Activated CD4-positive, alpha-beta T cell treated with anti-CD3 and anti-CD28 coated beads, Interleukin-2, amount 10 ng/mL, durations not matched to agents 7 days and 5 days (primary cell): ENCODE measurements around the gene RBM39. TPM values are rescaled to one million over a fixed set of nuclear protein-coding genes. Genes with fewer than 3 reads are reported as not detected.
"Not testable (repeated sequence)": the region's sequence is repeated elsewhere in the genome, so short reads cannot be mapped to it uniquely, and the experiment has no call there.

ENCODE experiments used
- CTCF ChIA-PET: fragments of 350-600 bp; sonication (Branson Sonifier 250); formaldehyde crosslinking; loops from one replicate; lab custom pipeline; 2021; ENCODE audit warnings: antibody characterized with exemption; lab: Charles Lee
- POLR2A ChIA-PET: fragments of 350-600 bp; sonication (Branson Sonifier 250); formaldehyde crosslinking; loops from one replicate; lab custom pipeline; 2021; ENCODE audit warnings: antibody characterized with exemption; lab: Charles Lee
- DNase-seq: peaks from one replicate; pipeline ENCODE4 v3.0.0-alpha.2; 2020
- H3K27ac Mint-ChIP-seq: one replicate; pipeline ENCODE4 v1.8.0; 2021; ENCODE audit warnings: mild to moderate bottlenecking, moderate library complexity, mixed read lengths
- H3K27me3 Mint-ChIP-seq: one replicate; pipeline ENCODE4 v1.8.0; 2021; ENCODE audit warnings: mixed read lengths
- H3K36me3 Mint-ChIP-seq: one replicate; pipeline ENCODE4 v1.8.0; 2021; ENCODE audit warnings: low read depth, mixed read lengths
- H3K4me1 Mint-ChIP-seq: one replicate; pipeline ENCODE4 v1.8.0; 2021; ENCODE audit warnings: mixed read lengths
- H3K4me3 Mint-ChIP-seq: one replicate; pipeline ENCODE4 v1.8.0; 2021; ENCODE audit warnings: mild to moderate bottlenecking, moderate library complexity, mixed read lengths
- H3K9me3 Mint-ChIP-seq: one replicate; pipeline ENCODE4 v1.8.0; 2021; ENCODE audit warnings: mixed read lengths
- total RNA-seq, 2 experiments: library from RNA; stranded (reverse); gene quantifications; one replicate each; pipeline ENCODE4 v1.2.3, GENCODE V29; 2021

Gene RBM39
- total RNA-seq, 2 experiments from 2014 or later = 374 to 396 TPM

GRCh38 chr20:35710039-35710438 lies 32.0 kb downstream of the RBM39 start:
- H3K9me3 Mint-ChIP-seq = no peaks in the 10 kb centered on the region
- DNase-seq = no peak
- ChIA-PET CTCF (interaction anchor here (0.5 to 0.8 kb wide), 2 partner anchors 9 to 83 kb away, joined by 3 read pairs; no protein-coding TSS in a partner anchor), POLR2A (no interaction called here)
- peaks cover 66% of the 10 kb centered on the region for H3K36me3 Mint-ChIP-seq
- H3K27me3 Mint-ChIP-seq = no peaks in the 10 kb centered on the region
- H3K27ac Mint-ChIP-seq = no peak overlapping the region
- H3K4me3 Mint-ChIP-seq = no peak overlapping the region
- H3K4me1 Mint-ChIP-seq = peaks cover 51% of the 10 kb centered on the region

- Mint-ChIP-seq H3K27me3 (no peaks in the 10 kb centered on the region), H3K27ac (no peak overlapping the region), H3K4me1 (peaks cover 52% of the 10 kb centered on the region), H3K9me3 (no peaks in the 10 kb centered on the region), H3K36me3 (peaks cover 70% of the 10 kb centered on the region), H3K4me3 (no peak overlapping the region)
- ChIA-PET POLR2A (no interaction called here), CTCF (interaction anchor here (0.8 kb wide), 1 partner anchor 9 kb away, joined by 3 read pairs; no protein-coding TSS in a partner anchor)
- DNase-seq = no peak
Observed at GRCh38 chr20:35709259-35709658, 32.8 kb downstream of the RBM39 start.

- POLR2A ChIA-PET = no interaction called here
- no peak for DNase-seq
- peaks cover 71% of the 10 kb centered on the region for H3K36me3 Mint-ChIP-seq
- CTCF ChIA-PET = no interaction called here
- no peak overlapping the region for H3K4me3 Mint-ChIP-seq
- no peaks in the 10 kb centered on the region for H3K27me3 Mint-ChIP-seq
- H3K27ac Mint-ChIP-seq = no peak overlapping the region
- peaks cover 51% of the 10 kb centered on the region for H3K4me1 Mint-ChIP-seq
- H3K9me3 Mint-ChIP-seq = no peaks in the 10 kb centered on the region
Observed at GRCh38 chr20:35708502-35708901, 33.6 kb downstream of the RBM39 start.

GRCh38 chr20:35706591-35707529 lies 35.2 kb downstream of the RBM39 start:
- POLR2A ChIA-PET = interaction anchor here (0.6 kb wide), 1 partner anchor 160 kb away, joined by 4 read pairs; no protein-coding TSS in a partner anchor
- Mint-ChIP-seq H3K4me1 (peaks cover 44% of the 10 kb centered on the region), H3K36me3 (peaks cover 74% of the 10 kb centered on the region)
- not testable (repeated sequence) for H3K4me3 Mint-ChIP-seq, DNase-seq, H3K9me3 Mint-ChIP-seq, H3K27me3 Mint-ChIP-seq, H3K27ac Mint-ChIP-seq
- CTCF ChIA-PET = interaction anchor here (1.1 to 1.7 kb wide), 3 partner anchors 13 to 35 kb away, joined by 3 to 5 read pairs (median 4); partner anchors contain the start of gene RBM39

GRCh38 chr20:35705894-35706293 lies 36.2 kb downstream of the RBM39 start:
- H3K4me1 Mint-ChIP-seq = peaks cover 38% of the 10 kb centered on the region
- H3K9me3 Mint-ChIP-seq, H3K27me3 Mint-ChIP-seq, POLR2A ChIA-PET, H3K27ac Mint-ChIP-seq, DNase-seq, H3K4me3 Mint-ChIP-seq: not testable (repeated sequence)
- CTCF ChIA-PET = interaction anchor here (0.8 to 1.7 kb wide), 5 partner anchors 9 to 36 kb away, joined by 3 to 5 read pairs (median 3); partner anchors contain the start of gene RBM39
- H3K36me3 Mint-ChIP-seq = peaks cover 67% of the 10 kb centered on the region

- POLR2A ChIA-PET = interaction anchor here (0.6 kb wide), 1 partner anchor 64 kb away, joined by 5 read pairs; no protein-coding TSS in a partner anchor
- no peak overlapping the region for H3K27ac Mint-ChIP-seq
- DNase-seq = no peak
- H3K36me3 Mint-ChIP-seq = peaks cover 64% of the 10 kb centered on the region
- no peaks in the 10 kb centered on the region for H3K9me3 Mint-ChIP-seq
- CTCF ChIA-PET = interaction anchor here (0.6 to 1.7 kb wide), 5 partner anchors 14 to 33 kb away, joined by 3 to 5 read pairs (median 3); no protein-coding TSS in a partner anchor
- peaks cover 37% of the 10 kb centered on the region for H3K4me1 Mint-ChIP-seq
- no peaks in the 10 kb centered on the region for H3K27me3 Mint-ChIP-seq
- no peak overlapping the region for H3K4me3 Mint-ChIP-seq
Observed at GRCh38 chr20:35704514-35705261, 37.4 kb downstream of the RBM39 start.

GRCh38 chr20:35702824-35703695 lies 39.0 kb downstream of the RBM39 start:
- ChIA-PET CTCF (interaction anchor here (0.6 kb wide), 1 partner anchor 32 kb away, joined by 3 read pairs; no protein-coding TSS in a partner anchor), POLR2A (no interaction called here)
- H3K4me1 Mint-ChIP-seq = peaks cover 38% of the 10 kb centered on the region
- no peak overlapping the region for H3K27ac Mint-ChIP-seq
- no peaks in the 10 kb centered on the region for H3K27me3 Mint-ChIP-seq
- H3K36me3 Mint-ChIP-seq = peaks cover 60% of the 10 kb centered on the region
- DNase-seq = no peak
- no peaks in the 10 kb centered on the region for H3K9me3 Mint-ChIP-seq
- no peak overlapping the region for H3K4me3 Mint-ChIP-seq

- no peaks in the 10 kb centered on the region for H3K9me3 Mint-ChIP-seq
- peaks cover 46% of the 10 kb centered on the region for H3K4me1 Mint-ChIP-seq
- no peak overlapping the region for H3K4me3 Mint-ChIP-seq
- H3K27me3 Mint-ChIP-seq = no peaks in the 10 kb centered on the region
- peaks cover 57% of the 10 kb centered on the region for H3K36me3 Mint-ChIP-seq
- POLR2A ChIA-PET = interaction anchor here (0.7 kb wide), 1 partner anchor 40 kb away, joined by 8 read pairs; the partner anchor contains the start of gene RBM39
- CTCF ChIA-PET = interaction anchor here (0.6 to 1.6 kb wide), 3 partner anchors 9 to 41 kb away, joined by 3 to 4 read pairs (median 3); no protein-coding TSS in a partner anchor
- no peak overlapping the region for H3K27ac Mint-ChIP-seq
- DNase-seq = no peak
Observed at GRCh38 chr20:35702051-35702823, 39.8 kb downstream of the RBM39 start.

- Mint-ChIP-seq H3K4me1 (peaks cover 47% of the 10 kb centered on the region), H3K27me3 (no peaks in the 10 kb centered on the region), H3K4me3 (peak overlapping the region; percentile 83), H3K27ac (peak overlapping the region; percentile 95), H3K9me3 (no peaks in the 10 kb centered on the region), H3K36me3 (peaks cover 49% of the 10 kb centered on the region)
- CTCF ChIA-PET = interaction anchor here (0.6 to 1.6 kb wide), 4 partner anchors 14 to 1343 kb away, joined by 3 read pairs; no protein-coding TSS in a partner anchor
- DNase-seq = no peak
- POLR2A ChIA-PET = no interaction called here
Observed at GRCh38 chr20:35700625-35701148, 41.4 kb downstream of the RBM39 start.

- peak overlapping the region; percentile 83 for H3K4me3 Mint-ChIP-seq
- ChIA-PET CTCF (interaction anchor here (0.6 to 2.2 kb wide), 6 partner anchors 10 to 1344 kb away, joined by 3 to 7 read pairs (median 4); partner anchors contain the start of gene SCAND1), POLR2A (no interaction called here)
- no peak for DNase-seq
- no peaks in the 10 kb centered on the region for H3K27me3 Mint-ChIP-seq
- H3K27ac Mint-ChIP-seq = peak overlapping the region; percentile 95
- peaks cover 50% of the 10 kb centered on the region for H3K4me1 Mint-ChIP-seq
- H3K36me3 Mint-ChIP-seq = peaks cover 50% of the 10 kb centered on the region
- H3K9me3 Mint-ChIP-seq = no peaks in the 10 kb centered on the region
Observed at GRCh38 chr20:35699957-35700624, 42.0 kb downstream of the RBM39 start.
